H9 (cell line): ENCODE data around the gene LPCAT1. TPM values are rescaled to one million over a fixed set of nuclear protein-coding genes. Genes with fewer than 3 reads are reported as not detected.
A peak's percentile ranks its signal among the peaks of the same experiment; 100 is the strongest.

Experiments used
- DNase-seq: peaks from one replicate; pipeline ENCODE4 v3.0.0-alpha.2; 2017
- H2AFZ ChIP-seq: one replicate; pipeline ENCODE4 v1.6.1; 2013; ENCODE audit warnings: mild to moderate bottlenecking, low read length, control low read depth, moderate library complexity
- H2AK5ac ChIP-seq: 2 replicates; pipeline ENCODE4 v1.6.1; 2013; ENCODE audit warnings: low read length, control low read depth, mixed read lengths; ENCODE audit not compliant: insufficient read length
- H2BK120ac ChIP-seq: one replicate; pipeline ENCODE4 v1.6.1; 2013; ENCODE audit warnings: low read depth, mild to moderate bottlenecking, low read length, control low read depth, inconsistent platforms; ENCODE audit not compliant: poor library complexity, severe bottlenecking
- H2BK12ac ChIP-seq: 2 replicates; pipeline ENCODE4 v1.6.1; 2013; ENCODE audit warnings: low read length, control low read depth, mixed read lengths, low read depth; ENCODE audit not compliant: insufficient read length
- H2BK15ac ChIP-seq: 2 replicates; pipeline ENCODE4 v1.6.1; 2013; ENCODE audit warnings: low read depth, low read length, control low read depth
- H2BK20ac ChIP-seq: one replicate; pipeline ENCODE4 v1.6.1; 2013; ENCODE audit warnings: low read depth, mild to moderate bottlenecking, low read length, control low read depth, inconsistent platforms; ENCODE audit not compliant: poor library complexity, severe bottlenecking
- H2BK5ac ChIP-seq: 2 replicates; pipeline ENCODE4 v1.6.1; 2013; ENCODE audit warnings: low read length, control low read depth, mixed read lengths; ENCODE audit not compliant: insufficient read length
- H3K14ac ChIP-seq: 2 replicates; pipeline ENCODE4 v1.6.1; 2013; ENCODE audit warnings: low read length, control low read depth; ENCODE audit not compliant: insufficient read depth
- H3K18ac ChIP-seq: 2 replicates; pipeline ENCODE4 v1.6.1; 2013; ENCODE audit warnings: low read depth, mild to moderate bottlenecking, mixed read lengths, low read length, control low read depth; ENCODE audit not compliant: insufficient read length
- H3K23ac ChIP-seq: 2 replicates; pipeline ENCODE4 v1.6.1; 2013; ENCODE audit warnings: low read length, control low read depth, mixed read lengths, low read depth; ENCODE audit not compliant: insufficient read length
- H3K23me2 ChIP-seq: 2 replicates; pipeline ENCODE4 v1.6.1; 2013; ENCODE audit warnings: low read depth, mild to moderate bottlenecking, mixed read lengths, low read length, control low read depth; ENCODE audit not compliant: insufficient read length, poor library complexity, severe bottlenecking
- H3K27ac ChIP-seq: 2 replicates; pipeline ENCODE4 v1.5.1; 2013; ENCODE audit warnings: low read length, control low read depth, mixed read lengths, low read depth; ENCODE audit not compliant: insufficient read length
- H3K27me3 ChIP-seq: 2 replicates; pipeline ENCODE4 v1.6.1; 2013; ENCODE audit warnings: low read length, control low read depth, inconsistent platforms; ENCODE audit not compliant: insufficient read depth
- H3K4ac ChIP-seq: 2 replicates; pipeline ENCODE4 v1.6.1; 2013; ENCODE audit warnings: low read depth, mild to moderate bottlenecking, control low read depth, inconsistent platforms, low read length, moderate library complexity
- H3K4me1 ChIP-seq: 2 replicates; pipeline ENCODE4 v1.6.1; 2013; ENCODE audit warnings: low read length, control low read depth, inconsistent platforms; ENCODE audit not compliant: insufficient read depth
- H3K4me2 ChIP-seq: 2 replicates; pipeline ENCODE4 v1.6.1; 2013; ENCODE audit warnings: low read length, control low read depth, mixed read lengths; ENCODE audit not compliant: insufficient read length, insufficient read depth
- H3K56ac ChIP-seq: 2 replicates; pipeline ENCODE4 v1.6.1; 2013; ENCODE audit warnings: low read depth, mild to moderate bottlenecking, mixed read lengths, low read length, control low read depth; ENCODE audit not compliant: insufficient read length
- H3K79me1 ChIP-seq: 2 replicates; pipeline ENCODE4 v1.6.1; 2013; ENCODE audit warnings: low read depth, mild to moderate bottlenecking, moderate library complexity, low read length, control low read depth, inconsistent platforms; ENCODE audit not compliant: insufficient read depth, poor library complexity, severe bottlenecking
- H3K79me2 ChIP-seq: 2 replicates; pipeline ENCODE4 v1.6.1; 2013; ENCODE audit warnings: low read length, control low read depth, inconsistent platforms; ENCODE audit not compliant: insufficient read depth
- H3K9ac ChIP-seq: 2 replicates; pipeline ENCODE4 v1.6.1; 2013; ENCODE audit warnings: low read length, control low read depth, mixed read lengths; ENCODE audit not compliant: insufficient read length; ENCODE audit errors: extremely low read depth
- H3K9me3 ChIP-seq: one replicate; pipeline ENCODE4 v1.6.1; 2013; ENCODE audit warnings: low read depth, low read length, inconsistent platforms; ENCODE audit not compliant: control insufficient read depth
- H3T11ph ChIP-seq: one replicate; pipeline ENCODE4 v1.6.1; 2013; ENCODE audit warnings: mild to moderate bottlenecking, low read length, control low read depth, inconsistent platforms
- H4K20me1 ChIP-seq: one replicate; pipeline ENCODE4 v1.6.1; 2013; ENCODE audit not compliant: control insufficient read depth, insufficient read length, insufficient read depth
- H4K5ac ChIP-seq: 2 replicates; pipeline ENCODE4 v1.6.1; 2013; ENCODE audit warnings: low read depth, mild to moderate bottlenecking, mixed read lengths, low read length, control low read depth; ENCODE audit not compliant: insufficient read length
- H4K8ac ChIP-seq: replicated peaks from 2 replicates; pipeline ENCODE4 v1.6.1; 2013; ENCODE audit warnings: low read length, control low read depth, mixed read lengths, low read depth; ENCODE audit not compliant: insufficient read length
- H4K91ac ChIP-seq: 2 replicates; pipeline ENCODE4 v1.6.1; 2013; ENCODE audit warnings: low read depth, mild to moderate bottlenecking, moderate library complexity, mixed read lengths, low read length, control low read depth; ENCODE audit not compliant: insufficient read length
- H3K27ac Mint-ChIP-seq, 3 experiments: 2 replicates in 2 of 3; 3 replicates in 1 of 3; pipeline ENCODE4 v1.8.0; 2020 to 2021; ENCODE audit warnings: mixed read lengths in 3 of 3, mild to moderate bottlenecking in 1 of 3, moderate library complexity in 1 of 3
- H3K27me3 Mint-ChIP-seq: 2 replicates; pipeline ENCODE4 v1.8.0; 2021; ENCODE audit warnings: low read depth, mild to moderate bottlenecking, moderate library complexity, mixed read lengths
- H3K36me3 Mint-ChIP-seq, 3 experiments: 2 replicates in 2 of 3; 3 replicates in 1 of 3; pipeline ENCODE4 v1.8.0; 2020 to 2021; ENCODE audit warnings: low read depth in 3 of 3, mixed read lengths in 3 of 3; ENCODE audit not compliant: insufficient read depth in 1 of 3
- H3K4me1 Mint-ChIP-seq, 2 experiments: 2 replicates each; pipeline ENCODE4 v1.8.0; 2020; ENCODE audit warnings: mixed read lengths in 2 of 2
- H3K4me3 Mint-ChIP-seq, 2 experiments: 2 replicates in 1 of 2; 3 replicates in 1 of 2; pipeline ENCODE4 v1.8.0; 2020 to 2021; ENCODE audit warnings: mild to moderate bottlenecking in 2 of 2, mixed read lengths in 2 of 2, moderate library complexity in 1 of 2
- H3K9me3 Mint-ChIP-seq, 2 experiments: 2 replicates in 1 of 2; 3 replicates in 1 of 2; pipeline ENCODE4 v1.8.0; 2020; ENCODE audit warnings: mild to moderate bottlenecking in 2 of 2, mixed read lengths in 2 of 2, moderate library complexity in 1 of 2
- CTCF ChIP-seq: fragments of 200-600 bp; sonication (generic); conservative IDR thresholded peaks from 3 replicates; pipeline ENCODE4 v1.8.0; 2021; ENCODE audit warnings: antibody characterized with exemption, mild to moderate bottlenecking
- WGBS: extraction: QIAGEN DNeasy Blood & Tissue Kit; methylation state at CpG from one replicate; pipeline ENCODE4 v1.1.7; 2013; ENCODE audit warnings: missing lambda C conversion rate, low lambda C conversion rate, mixed read lengths; ENCODE audit not compliant: insufficient read length; ENCODE audit errors: extremely low coverage; 5-methylcytosine and 5-hydroxymethylcytosine counted together
- total RNA-seq: library from RNA; stranded (reverse); gene quantifications from 2 replicates; pipeline ENCODE4 v1.2.1, GENCODE V29; 2021

Gene LPCAT1
- total RNA-seq, 1 experiment from 2014 or later: 231 TPM

GRCh38 chr5:1507457-1507856, 16.3 kb downstream of the LPCAT1 start:
- H3K56ac ChIP-seq: no peak overlapping the region
- no peak overlapping the region for H2BK20ac ChIP-seq
- H3K4me2 ChIP-seq: no peak overlapping the region
- Mint-ChIP-seq H3K4me1 (peaks cover 66 to 68% of the 10 kb centered on the region in 2 experiments), H3K9me3 (no peaks in the 10 kb centered on the region; a peak in 1 of 5 replicates), H3K27me3 (no peaks in the 10 kb centered on the region), H3K36me3 (peaks cover 22 to 51% (median 46%) of the 10 kb centered on the region in 3 experiments; a peak in 6 of 7 replicates), H3K4me3 (0 out of 5 replicates have a peak overlapping the region, but pooled peaks of 1 of the 2 experiments have one; percentile 15), H3K27ac (peak overlapping the region in 2 of 3 experiments; percentile 91 to 95; a peak in 4 of 7 replicates)
- no peak overlapping the region for H4K8ac ChIP-seq
- H3T11ph ChIP-seq: no peak overlapping the region
- H2BK12ac ChIP-seq: no peak overlapping the region
- H3K14ac ChIP-seq: no peak overlapping the region
- no CpG with 5 or more reads among the region's 17 CpGs for WGBS
- no peak overlapping the region for H2AK5ac ChIP-seq
- H2BK120ac ChIP-seq: no peak overlapping the region
- H3K23me2 ChIP-seq: no peaks in the 10 kb centered on the region
- no peak overlapping the region for H2AFZ ChIP-seq
- H3K9ac ChIP-seq: no peak overlapping the region
- H3K79me2 ChIP-seq: peaks cover 74% of the 10 kb centered on the region; the same call in 1 of the 2 replicates
- peaks cover 8% of the 10 kb centered on the region for H3K4me1 ChIP-seq
- no peak overlapping the region for H4K91ac ChIP-seq
- H3K4ac ChIP-seq: no peak overlapping the region
- peaks cover 10% of the 10 kb centered on the region for H3K79me1 ChIP-seq
- no peak overlapping the region for H2BK15ac ChIP-seq
- no peak overlapping the region for H4K5ac ChIP-seq
- no peak for TF ChIP-seq CTCF
- no peak overlapping the region for H3K27ac ChIP-seq
- H3K23ac ChIP-seq: no peak overlapping the region
- H3K18ac ChIP-seq: no peak overlapping the region
- H3K27me3 ChIP-seq: no peaks in the 10 kb centered on the region
- peaks cover 6% of the 10 kb centered on the region for H4K20me1 ChIP-seq
- no peaks in the 10 kb centered on the region for H3K9me3 ChIP-seq
- DNase-seq: no peak
- no peak overlapping the region for H2BK5ac ChIP-seq
